Prostate gland (tissue), 2 donors: ENCODE measurements around the gene SOX5. TPM values are rescaled to one million over a fixed set of nuclear protein-coding genes. Genes with fewer than 3 reads are reported as not detected.

Source experiments
- DNase-seq: peaks from one replicate; pipeline ENCODE4 v3.0.0-alpha.2; 2019; ENCODE audit warnings: low spot score
- H3K27ac ChIP-seq, 2 donors: fragments of 200-600 bp; sonication (generic); 2 replicates each; pipeline ENCODE4 v1.5.1; 2017 to 2019
- H3K27me3 ChIP-seq: fragments of 200-600 bp; sonication (generic); replicated peaks from 2 replicates; pipeline ENCODE4 v1.5.1; 2019; ENCODE audit not compliant: insufficient read depth
- H3K36me3 ChIP-seq, 2 donors: fragments of 200-600 bp; sonication (generic); 1 replicate in 1 of 2; 2 replicates in 1 of 2; pipeline versions ENCODE4 v1.5.1 to v1.8.1; 2017 to 2019
- H3K4me1 ChIP-seq: fragments of 200-600 bp; sonication (generic); replicated peaks from 2 replicates; pipeline ENCODE4 v1.5.1; 2019
- H3K4me3 ChIP-seq, 2 donors: fragments of 200-600 bp; sonication (generic); 2 replicates each; pipeline ENCODE4 v1.5.1; 2017 to 2019
- H3K9me3 ChIP-seq: fragments of 200-600 bp; sonication (generic); 2 replicates; pipeline ENCODE4 v1.5.1; 2017
- CTCF ChIP-seq, 4 experiments: fragments of 200-600 bp in 2 of 4; fragments of 450-650 bp in 2 of 4; sonication (generic) in 2 of 4; IDR thresholded peaks; 1 replicate in 3 of 4; 2 replicates in 1 of 4; pipeline ENCODE4 v1.5.1; 2016 to 2019; ENCODE audit warnings: antibody characterized with exemption in 4 of 4, mild to moderate bottlenecking in 2 of 4, moderate library complexity in 2 of 4
- POLR2A ChIP-seq: fragments of 450-650 bp; IDR thresholded peaks from one replicate; pipeline ENCODE4 v1.6.1; 2016; ENCODE audit warnings: antibody characterized with exemption, mild to moderate bottlenecking
- POLR2AphosphoS5 ChIP-seq: sonication (generic); formaldehyde crosslinking; IDR thresholded peaks from one replicate; pipeline ENCODE4 v1.6.1; 2017; ENCODE audit warnings: antibody characterized with exemption
- WGBS: methylation state at CpG from one replicate; pipeline ENCODE4 v1.1.5; 2018; 5-methylcytosine and 5-hydroxymethylcytosine counted together
- intact Hi-C: fragments of 100-400 bp; cut with DNase I; formaldehyde crosslinking; loops from one replicate; pipeline ENCODE4 v1.14.2; 2022
- total RNA-seq, 2 donors: library from RNA; depleted of rRNA; stranded (reverse); fragments of >200 nt; gene quantifications; one replicate each; pipeline ENCODE4 v1.1.0, GENCODE V29; 2016

The SOX5 gene
- total RNA-seq, 2 donors from 2014 or later, result 3.7 to 7.8 TPM

DNA sequence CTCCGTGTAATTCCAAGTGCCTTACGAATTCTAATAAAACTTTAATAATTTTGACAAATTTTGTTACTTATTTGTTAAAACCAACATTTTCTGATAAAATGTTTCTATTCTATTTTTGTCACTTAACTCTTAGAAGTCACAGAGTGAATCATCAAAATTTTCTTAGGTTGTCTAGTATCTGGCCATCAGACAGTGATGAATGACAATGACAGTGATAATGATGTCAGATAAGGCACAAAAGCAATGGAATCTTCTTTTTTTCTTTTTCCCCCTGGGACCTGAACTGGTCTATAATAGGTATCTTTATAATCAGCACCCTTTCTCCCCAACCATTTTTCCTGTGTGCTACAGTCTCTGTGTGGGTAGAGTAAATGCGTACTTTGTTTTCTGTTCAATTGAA, 407.3 kb downstream of the SOX5 start:
- intact Hi-C loops, result no loop called here
- H3K27ac ChIP-seq, result no peak overlapping the region
- 96% methylated on average over 3 of the region's 3 CpGs for WGBS
- H3K9me3 ChIP-seq, result no peaks in the 10 kb centered on the region
- H3K4me1 ChIP-seq, result no peaks in the 10 kb centered on the region
- no peak for DNase-seq
- H3K4me3 ChIP-seq, result no peak overlapping the region
- TF ChIP-seq POLR2A (no peak), POLR2AphosphoS5 (no peak), CTCF (IDR thresholded peaks at IDR 0.05) (no peak)
- no peaks in the 10 kb centered on the region for H3K27me3 ChIP-seq
- no peaks in the 10 kb centered on the region for H3K36me3 ChIP-seq

DNA sequence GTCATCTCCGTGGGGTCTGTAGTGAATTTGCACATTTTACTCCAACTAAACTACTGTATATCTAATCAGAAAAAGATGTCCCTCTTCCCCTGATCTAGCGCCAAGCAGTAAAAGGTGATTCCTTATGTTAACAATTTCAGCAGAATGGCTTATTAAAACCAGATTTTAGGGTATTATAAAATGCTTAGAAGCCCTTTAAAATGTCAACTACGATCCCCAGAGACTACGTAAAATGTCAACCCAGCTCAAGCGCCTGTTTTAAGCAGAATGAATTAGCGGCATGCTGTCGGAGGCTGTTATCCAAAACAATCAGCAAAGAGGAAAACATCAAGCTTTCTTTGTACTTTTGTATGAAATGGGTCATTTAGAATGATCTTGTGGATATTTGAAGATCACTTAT, 408.9 kb downstream of the SOX5 start:
- intact Hi-C loops, result no loop called here
- Histone ChIP-seq H3K27me3 (no peaks in the 10 kb centered on the region), H3K27ac (no peak overlapping the region), H3K9me3 (no peaks in the 10 kb centered on the region), H3K4me1 (no peaks in the 10 kb centered on the region), H3K36me3 (no peaks in the 10 kb centered on the region), H3K4me3 (no peak overlapping the region)
- WGBS, result 51% methylated on average over 7 of the region's 7 CpGs
- no peak for DNase-seq
- TF ChIP-seq POLR2A (no peak), CTCF (IDR thresholded peaks at IDR 0.05) (no peak), POLR2AphosphoS5 (no peak)

GRCh38 chr12:23536293-23536692, 413.2 kb downstream of the SOX5 start:
- no peak for DNase-seq
- no peaks in the 10 kb centered on the region for H3K27me3 ChIP-seq
- H3K4me1 ChIP-seq, result no peaks in the 10 kb centered on the region
- H3K27ac ChIP-seq, result no peak overlapping the region
- no peaks in the 10 kb centered on the region for H3K36me3 ChIP-seq
- 97% methylated on average over 7 of the region's 7 CpGs for WGBS
- no peaks in the 10 kb centered on the region for H3K9me3 ChIP-seq
- no peak overlapping the region for H3K4me3 ChIP-seq
- intact Hi-C loops, result no loop called here
- no peak for TF ChIP-seq POLR2AphosphoS5
- no peak for TF ChIP-seq POLR2A
- no peak for TF ChIP-seq CTCF (IDR thresholded peaks at IDR 0.05)

DNA sequence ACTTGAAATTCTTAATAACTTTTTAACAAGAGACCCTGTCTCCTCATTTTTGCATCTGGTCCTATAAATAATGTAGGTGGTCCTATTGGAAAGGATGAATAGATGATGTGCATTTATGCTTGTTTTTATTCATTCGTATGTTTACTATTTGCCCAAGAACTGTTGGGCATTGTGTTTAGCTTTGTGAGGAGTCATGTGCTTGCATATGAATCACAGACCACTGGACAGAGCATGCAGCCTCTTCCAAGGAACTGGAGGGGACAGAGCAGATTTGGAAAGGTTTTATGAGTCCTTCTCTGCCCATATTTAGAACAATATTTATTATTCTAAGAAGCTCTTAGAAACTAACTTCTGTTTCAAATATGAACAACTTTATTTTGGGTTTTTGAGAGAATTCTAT, 414.0 kb downstream of the SOX5 start:
- intact Hi-C loops, result no loop called here
- DNase-seq, result no peak
- no peak for TF ChIP-seq POLR2AphosphoS5

GRCh38 chr12:23534196-23534595, 415.3 kb downstream of the SOX5 start:
- H3K27me3 ChIP-seq, result no peaks in the 10 kb centered on the region
- no peaks in the 10 kb centered on the region for H3K4me1 ChIP-seq
- DNase-seq, result no peak
- H3K4me3 ChIP-seq, result no peak overlapping the region
- H3K9me3 ChIP-seq, result no peaks in the 10 kb centered on the region
- TF ChIP-seq POLR2AphosphoS5, result no peak
- no peak for TF ChIP-seq POLR2A
- no peak for TF ChIP-seq CTCF (IDR thresholded peaks at IDR 0.05)
- H3K27ac ChIP-seq, result no peak overlapping the region
- WGBS, result 93% methylated on average over 8 of the region's 8 CpGs
- H3K36me3 ChIP-seq, result no peaks in the 10 kb centered on the region
- intact Hi-C loops, result no loop called here

More for the DNA sequence above, 414.0 kb downstream of the SOX5 start:
- Histone ChIP-seq H3K9me3 (no peaks in the 10 kb centered on the region), H3K4me3 (no peak overlapping the region), H3K36me3 (no peaks in the 10 kb centered on the region), H3K27me3 (no peaks in the 10 kb centered on the region), H3K4me1 (no peaks in the 10 kb centered on the region), H3K27ac (no peak overlapping the region)
- 81% methylated on average over 1 of the region's 1 CpG for WGBS
